GM13977 (cell line): Measurements from ENCODE around the gene ARHGEF2.

ENCODE experiments used
- DNase-seq: peaks from one replicate; pipeline ENCODE4 v3.0.0; 2012; ENCODE audit warnings: low spot score
- CTCF ChIP-seq: IDR thresholded peaks from 2 replicates; pipeline ENCODE4 v1.5.1; 2012; ENCODE audit warnings: mild to moderate bottlenecking, control low read depth; ENCODE audit not compliant: insufficient read depth; ENCODE audit errors: extremely low read depth, missing control alignments
- in situ Hi-C: fragments of 300-500 bp; cut with MboI; formaldehyde crosslinking; loops from one replicate; pipeline ENCODE4 v1.12.0; 2022; ENCODE audit warnings: low sequenced_read_pairs, low pct_unique_long_range_greater_than_20kb, mixed read lengths, inconsistent platforms; ENCODE audit not compliant: unreplicated experiment

The ARHGEF2 gene

GRCh38 chr1:155904261-155904660 lies 74.1 kb downstream of the ARHGEF2 start:
- no peak for DNase-seq
- TF ChIP-seq CTCF: no peak
- in situ Hi-C loops: no loop called here

- DNase-seq: no peak
- TF ChIP-seq CTCF: no peak
- in situ Hi-C loops: no loop called here
These were observed 78.2 kb downstream of the ARHGEF2 start for GRCh38 chr1:155900161-155900560.

- no peak for TF ChIP-seq CTCF
- in situ Hi-C loops: no loop called here
- no peak for DNase-seq
These were observed 78.7 kb downstream of the ARHGEF2 start for GRCh38 chr1:155899683-155900082.

GRCh38 chr1:155898888-155899287 lies 79.5 kb downstream of the ARHGEF2 start:
- in situ Hi-C loops: no loop called here
- no peak for DNase-seq
- TF ChIP-seq CTCF: no peak

- in situ Hi-C loops: no loop called here
- TF ChIP-seq CTCF: no peak
- no peak for DNase-seq
These were observed 80.6 kb downstream of the ARHGEF2 start for GRCh38 chr1:155897746-155898145.
